ENCODE measurements around the gene TRIM7. TPM values are rescaled to one million over a fixed set of nuclear protein-coding genes. Genes with fewer than 3 reads are reported as not detected.
A peak's percentile ranks its signal among the peaks of the same experiment; 100 is the strongest.

The TRIM7 gene
- total and polyA plus RNA-seq, 9 of the 15 experiments (the other 6 are each of a cell fraction or from before 2014, with no cell fraction given): 2.6 to 14.9 (median 8.9) TPM

- TF ChIP-seq ZNF407 (IDR thresholded peaks at IDR 0.05; ENCODE audit: low read depth) (no peak), KDM1A (IDR thresholded peaks at IDR 0.05) (no peak), ZNF41 (CRISPR knock-in tag; conservative IDR thresholded peaks at IDR 0.05) (no peak), ZNF121 (CRISPR knock-in tag; conservative IDR thresholded peaks at IDR 0.05) (no peak), STAT5A (IDR thresholded peaks at IDR 0.05; ENCODE audit: borderline replicate concordance, low read length) (no peak), BRCA1 (IDR thresholded peaks at IDR 0.05) (no peak), BRCA1 (CRISPR knock-in tag; IDR thresholded peaks at IDR 0.05) (no peak), TCF3 (CRISPR knock-in tag; IDR thresholded peaks at IDR 0.05) (no peak), TGIF2 (CRISPR knock-in tag; IDR thresholded peaks at IDR 0.05) (no peak), ZNF655 (CRISPR knock-in tag; IDR thresholded peaks at IDR 0.05) (no peak), ZBTB26 (CRISPR knock-in tag; IDR thresholded peaks at IDR 0.05) (0 out of 2 replicates have a peak, but pooled peaks have one; percentile 15), E2F6 (IDR thresholded peaks at IDR 0.05; ENCODE audit: borderline replicate concordance in 1 of 2, extremely low read depth in 1 of 2, insufficient read depth in 1 of 2, insufficient read length in 1 of 2, low read depth in 1 of 2, low read length in 1 of 2, poor library complexity in 1 of 2, severe bottlenecking in 1 of 2) (peak; percentile 68 to 84), PTTG1 (tag; IDR thresholded peaks at IDR 0.05; ENCODE audit: low read depth) (no peak), TAL1 (IDR thresholded peaks at IDR 0.05) (no peak), SRSF1 (IDR thresholded peaks at IDR 0.05; ENCODE audit: low read depth, low read length) (no peak), RHOXF2B (CRISPR knock-in tag; conservative IDR thresholded peaks at IDR 0.05) (no peak), WHSC1 (IDR thresholded peaks at IDR 0.05; ENCODE audit: low read length) (no peak)
Observed at GRCh38 chr5:181190711-181191525, 14.1 kb downstream of the TRIM7 start (continued).
